Tibial nerve (tissue), 4 donors: Measurements from ENCODE around the gene LRP4. TPM values are rescaled to one million over a fixed set of nuclear protein-coding genes. Genes with fewer than 3 reads are reported as not detected.

Experiments
- DNase-seq, 2 donors: peaks; one replicate each; pipeline ENCODE4 v3.0.0-alpha.2; 2019; ENCODE audit warnings: low spot score in 2 of 2
- H3K27ac ChIP-seq, 4 donors: fragments of 200-600 bp; sonication (generic) in 3 of 4; one replicate each; pipeline ENCODE4 v1.5.1; 2017 to 2019; ENCODE audit warnings: mild to moderate bottlenecking in 1 of 4
- H3K27me3 ChIP-seq, 2 donors: fragments of 200-600 bp; sonication (generic) in 1 of 2; one replicate each; pipeline versions ENCODE4 v1.5.1 to v1.6.0; 2017 to 2019
- H3K36me3 ChIP-seq, 3 donors: fragments of 200-600 bp; sonication (generic); one replicate each; pipeline ENCODE4 v1.5.1; 2018 to 2019
- H3K4me1 ChIP-seq, 4 donors: fragments of 200-600 bp; sonication (generic) in 3 of 4; one replicate each; pipeline ENCODE4 v1.5.1; 2017 to 2019
- H3K4me3 ChIP-seq, 4 donors: fragments of 200-600 bp; sonication (generic) in 3 of 4; one replicate each; pipeline ENCODE4 v1.5.1; 2017 to 2019; ENCODE audit warnings: mild to moderate bottlenecking in 1 of 4, moderate library complexity in 1 of 4
- H3K9me3 ChIP-seq, 4 donors: fragments of 200-600 bp; sonication (generic) in 3 of 4; one replicate each; pipeline ENCODE4 v1.5.1; 2017 to 2019
- EP300 ChIP-seq, 2 donors: sonication (generic); formaldehyde crosslinking; IDR thresholded peaks; one replicate each; pipeline ENCODE4 v1.6.1; 2017; ENCODE audit warnings: antibody characterized with exemption in 2 of 2, mild to moderate bottlenecking in 1 of 2
- POLR2A ChIP-seq, 2 donors: fragments of 450-650 bp; IDR thresholded peaks; one replicate each; pipeline ENCODE4 v1.6.1; 2017; ENCODE audit warnings: antibody characterized with exemption in 2 of 2, mild to moderate bottlenecking in 2 of 2, moderate library complexity in 2 of 2
- WGBS, 2 donors: methylation state at CpG; one replicate each; pipeline ENCODE4 v1.1.5; 2018; 5-methylcytosine and 5-hydroxymethylcytosine counted together
- total RNA-seq, 4 donors: library from RNA; depleted of rRNA; stranded (reverse); fragments of >200 nt; gene quantifications; one replicate each; pipeline ENCODE4 v1.1.0, GENCODE V29; 2016
- TF ChIP-seq, protein P1 (sequence below), 5 experiments: fragments of 200-600 bp in 3 of 5; fragments of 450-650 bp in 2 of 5; sonication (generic) in 3 of 5; IDR thresholded peaks; one replicate each; pipeline ENCODE4 v1.5.1; 2016 to 2019; ENCODE audit warnings: antibody characterized with exemption in 5 of 5, mild to moderate bottlenecking in 3 of 5, moderate library complexity in 2 of 5

The LRP4 gene
- total RNA-seq, 4 donors from 2014 or later: 24.3 to 105 (median 52.9) TPM

DNA sequence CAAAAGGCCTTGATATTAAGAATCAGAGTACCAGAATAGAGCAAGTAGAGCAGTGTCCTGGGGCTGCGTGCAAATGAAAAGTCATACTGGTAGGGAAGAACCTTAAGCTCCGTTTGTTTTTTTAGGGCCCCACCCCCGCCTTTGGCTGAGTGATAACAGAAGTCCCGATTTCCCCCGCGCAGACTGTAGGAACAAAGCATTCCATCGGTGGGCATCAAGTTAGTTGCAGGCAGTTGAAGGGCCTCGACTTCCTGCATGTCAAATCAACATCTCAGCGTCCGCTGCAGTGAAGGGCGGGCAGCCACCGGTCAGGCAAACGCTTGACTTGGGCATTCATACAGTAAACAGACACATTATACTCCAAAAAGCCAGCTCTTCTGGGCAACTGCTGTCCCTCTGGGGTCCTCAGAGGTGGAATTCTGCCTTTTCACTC, 11.7 kb downstream of the LRP4 start:
- Histone ChIP-seq H3K4me1 (peaks cover 0 to 7% (median 3%) of the 10 kb centered on the region in 4 donors), H3K9me3 (no peaks in the 10 kb centered on the region), H3K4me3 (no peak overlapping the region), H3K36me3 (no peaks in the 10 kb centered on the region), H3K27me3 (no peaks in the 10 kb centered on the region), H3K27ac (no peak overlapping the region)
- DNase-seq: no peak
- WGBS, 2 donors: 8 to 16% methylated on average over 13 of the region's 13 CpGs
- TF ChIP-seq POLR2A (IDR thresholded peaks at IDR 0.05) (no peak), EP300 (IDR thresholded peaks at IDR 0.05) (no peak)
- TF ChIP-seq, protein P1, sequence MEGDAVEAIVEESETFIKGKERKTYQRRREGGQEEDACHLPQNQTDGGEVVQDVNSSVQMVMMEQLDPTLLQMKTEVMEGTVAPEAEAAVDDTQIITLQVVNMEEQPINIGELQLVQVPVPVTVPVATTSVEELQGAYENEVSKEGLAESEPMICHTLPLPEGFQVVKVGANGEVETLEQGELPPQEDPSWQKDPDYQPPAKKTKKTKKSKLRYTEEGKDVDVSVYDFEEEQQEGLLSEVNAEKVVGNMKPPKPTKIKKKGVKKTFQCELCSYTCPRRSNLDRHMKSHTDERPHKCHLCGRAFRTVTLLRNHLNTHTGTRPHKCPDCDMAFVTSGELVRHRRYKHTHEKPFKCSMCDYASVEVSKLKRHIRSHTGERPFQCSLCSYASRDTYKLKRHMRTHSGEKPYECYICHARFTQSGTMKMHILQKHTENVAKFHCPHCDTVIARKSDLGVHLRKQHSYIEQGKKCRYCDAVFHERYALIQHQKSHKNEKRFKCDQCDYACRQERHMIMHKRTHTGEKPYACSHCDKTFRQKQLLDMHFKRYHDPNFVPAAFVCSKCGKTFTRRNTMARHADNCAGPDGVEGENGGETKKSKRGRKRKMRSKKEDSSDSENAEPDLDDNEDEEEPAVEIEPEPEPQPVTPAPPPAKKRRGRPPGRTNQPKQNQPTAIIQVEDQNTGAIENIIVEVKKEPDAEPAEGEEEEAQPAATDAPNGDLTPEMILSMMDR (IDR thresholded peaks at IDR 0.05): no peak

- TF ChIP-seq, protein P1 (IDR thresholded peaks at IDR 0.05): no peak
- TF ChIP-seq EP300 (IDR thresholded peaks at IDR 0.05) (no peak), POLR2A (IDR thresholded peaks at IDR 0.05) (no peak)
- Histone ChIP-seq H3K4me1 (peaks cover 0 to 7% (median 3%) of the 10 kb centered on the region in 4 donors), H3K27ac (no peak overlapping the region)
These were observed 12.5 kb downstream of the LRP4 start for GRCh38 chr11:46905806-46906205.

DNA sequence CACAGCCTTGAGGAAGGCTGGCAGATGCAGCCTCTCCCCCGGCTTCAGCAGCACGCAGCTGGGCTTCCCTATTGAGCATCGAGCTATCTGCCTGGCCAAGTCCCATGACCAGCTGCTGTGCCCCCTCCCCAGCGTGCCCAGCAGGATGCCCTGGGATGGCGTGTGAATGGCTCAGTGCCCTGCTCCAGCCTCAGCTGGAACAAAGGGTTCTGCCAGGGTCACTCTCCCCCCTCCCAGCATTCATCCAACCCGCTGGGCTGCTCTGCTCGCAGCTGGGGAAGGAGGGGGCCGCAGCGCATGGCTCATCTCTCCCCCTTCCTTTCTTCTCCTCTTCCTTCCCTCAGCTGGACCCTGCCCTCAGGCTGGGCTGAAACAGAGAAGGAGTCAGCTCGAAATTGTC, 14.5 kb downstream of the LRP4 start:
- TF ChIP-seq POLR2A (IDR thresholded peaks at IDR 0.05): no peak
- no peak for TF ChIP-seq EP300 (IDR thresholded peaks at IDR 0.05)
- TF ChIP-seq, protein P1 (IDR thresholded peaks at IDR 0.05): no peak
- no peaks in the 10 kb centered on the region for H3K27me3 ChIP-seq
- H3K4me3 ChIP-seq: no peak overlapping the region
- no peak for DNase-seq
- H3K36me3 ChIP-seq: peaks cover 0 to 12% (median 0%) of the 10 kb centered on the region in 3 donors
- H3K9me3 ChIP-seq: no peaks in the 10 kb centered on the region
- peaks cover 0 to 7% (median 3%) of the 10 kb centered on the region in 4 donors for H3K4me1 ChIP-seq
- no peak overlapping the region for H3K27ac ChIP-seq
- 52 to 60% methylated on average over 10 of the region's 10 CpGs for WGBS, 2 donors

More at GRCh38 chr11:46905806-46906205, 12.5 kb downstream of the LRP4 start:
- Histone ChIP-seq H3K9me3 (no peaks in the 10 kb centered on the region), H3K27me3 (no peaks in the 10 kb centered on the region), H3K36me3 (no peaks in the 10 kb centered on the region), H3K4me3 (no peak overlapping the region)
- no peak for DNase-seq
- whole genome bisulfite sequencing, 2 donors: 76 to 97% methylated on average over 4 to 5 of the region's 5 CpGs

GRCh38 chr11:46902694-46903093, 15.7 kb downstream of the LRP4 start:
- DNase-seq: no peak
- 79 to 85% methylated on average over 5 to 6 of the region's 6 CpGs for WGBS, 2 donors
- H3K4me1 ChIP-seq: peaks cover 0 to 7% (median 3%) of the 10 kb centered on the region in 4 donors
- no peaks in the 10 kb centered on the region for H3K27me3 ChIP-seq
- TF ChIP-seq EP300 (IDR thresholded peaks at IDR 0.05) (no peak), POLR2A (IDR thresholded peaks at IDR 0.05) (no peak)
- TF ChIP-seq, protein P1 (IDR thresholded peaks at IDR 0.05): no peak
- no peak overlapping the region for H3K4me3 ChIP-seq
- no peaks in the 10 kb centered on the region for H3K9me3 ChIP-seq
- H3K27ac ChIP-seq: no peak overlapping the region
- peaks cover 0 to 16% (median 0%) of the 10 kb centered on the region in 3 donors for H3K36me3 ChIP-seq

GRCh38 chr11:46901156-46901555, 17.2 kb downstream of the LRP4 start:
- H3K36me3 ChIP-seq: peaks cover 0 to 16% (median 0%) of the 10 kb centered on the region in 3 donors
- 58 to 63% methylated on average over 3 of the region's 3 CpGs for WGBS, 2 donors
- no peak for TF ChIP-seq POLR2A (IDR thresholded peaks at IDR 0.05)
- TF ChIP-seq, protein P1 (IDR thresholded peaks at IDR 0.05): no peak
- no peak for TF ChIP-seq EP300 (IDR thresholded peaks at IDR 0.05)
- H3K27me3 ChIP-seq: no peaks in the 10 kb centered on the region
- peaks cover 0 to 5% (median 0%) of the 10 kb centered on the region in 4 donors for H3K4me1 ChIP-seq
- no peak overlapping the region for H3K4me3 ChIP-seq
- no peaks in the 10 kb centered on the region for H3K9me3 ChIP-seq
- no peak for DNase-seq
- H3K27ac ChIP-seq: no peak overlapping the region
